PFSK-1 (cell line): ENCODE measurements around the gene SERINC2.

Experiments
- FOXP2 ChIP-seq: optimal IDR thresholded peaks from 2 replicates; pipeline ENCODE3; 2011; ENCODE audit warnings: borderline replicate concordance, control low read depth, inconsistent platforms; ENCODE audit not compliant: insufficient read depth; ENCODE audit errors: extremely low read length, extremely low read depth
- POLR2AphosphoS5 ChIP-seq: IDR thresholded peaks from 2 replicates; pipeline ENCODE4 v1.6.1; 2012; ENCODE audit warnings: low read depth, mild to moderate bottlenecking, control low read depth, low read length, moderate library complexity
- SIN3A ChIP-seq: IDR thresholded peaks from 2 replicates; pipeline ENCODE4 v1.6.1; 2012; ENCODE audit warnings: mild to moderate bottlenecking, low read length, moderate library complexity, borderline replicate concordance; ENCODE audit not compliant: insufficient read depth
- TAF1 ChIP-seq: IDR thresholded peaks from 2 replicates; pipeline ENCODE4 v1.6.1; 2012; ENCODE audit warnings: low read length, control low read depth, borderline replicate concordance; ENCODE audit not compliant: insufficient read depth
- TF ChIP-seq, protein P1 (sequence below), 2 experiments: IDR thresholded peaks; 2 replicates each; pipeline versions ENCODE4 v1.6.1 to v1.8.0; 2011 to 2012; ENCODE audit warnings: low read depth in 2 of 2, low read length in 2 of 2, control low read depth in 1 of 2, inconsistent platforms in 1 of 2, mild to moderate bottlenecking in 1 of 2, moderate library complexity in 1 of 2; ENCODE audit not compliant: insufficient read depth in 1 of 2

The SERINC2 gene

DNA sequence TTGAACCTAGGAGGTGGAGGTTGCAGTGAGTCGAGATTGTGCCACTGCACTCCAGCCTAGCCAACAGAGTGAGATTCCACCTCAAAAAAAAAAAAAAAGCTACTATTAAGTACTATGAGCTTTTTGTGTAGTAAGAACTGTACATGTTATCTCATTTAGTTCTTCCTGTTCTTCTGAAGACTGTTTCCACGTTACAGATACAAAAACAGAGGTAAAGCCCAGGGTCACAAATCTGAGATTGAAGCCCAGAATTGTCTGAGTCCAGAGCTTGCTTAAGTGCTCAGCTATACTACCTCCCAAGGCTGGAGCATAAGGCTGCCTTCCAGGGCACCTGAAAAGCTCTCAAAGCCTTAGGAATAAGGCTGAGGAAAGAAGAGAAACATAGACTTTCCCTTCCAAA is 43.0 kb upstream of the SERINC2 start:
- TF ChIP-seq SIN3A: no peak
- TF ChIP-seq, protein P1, sequence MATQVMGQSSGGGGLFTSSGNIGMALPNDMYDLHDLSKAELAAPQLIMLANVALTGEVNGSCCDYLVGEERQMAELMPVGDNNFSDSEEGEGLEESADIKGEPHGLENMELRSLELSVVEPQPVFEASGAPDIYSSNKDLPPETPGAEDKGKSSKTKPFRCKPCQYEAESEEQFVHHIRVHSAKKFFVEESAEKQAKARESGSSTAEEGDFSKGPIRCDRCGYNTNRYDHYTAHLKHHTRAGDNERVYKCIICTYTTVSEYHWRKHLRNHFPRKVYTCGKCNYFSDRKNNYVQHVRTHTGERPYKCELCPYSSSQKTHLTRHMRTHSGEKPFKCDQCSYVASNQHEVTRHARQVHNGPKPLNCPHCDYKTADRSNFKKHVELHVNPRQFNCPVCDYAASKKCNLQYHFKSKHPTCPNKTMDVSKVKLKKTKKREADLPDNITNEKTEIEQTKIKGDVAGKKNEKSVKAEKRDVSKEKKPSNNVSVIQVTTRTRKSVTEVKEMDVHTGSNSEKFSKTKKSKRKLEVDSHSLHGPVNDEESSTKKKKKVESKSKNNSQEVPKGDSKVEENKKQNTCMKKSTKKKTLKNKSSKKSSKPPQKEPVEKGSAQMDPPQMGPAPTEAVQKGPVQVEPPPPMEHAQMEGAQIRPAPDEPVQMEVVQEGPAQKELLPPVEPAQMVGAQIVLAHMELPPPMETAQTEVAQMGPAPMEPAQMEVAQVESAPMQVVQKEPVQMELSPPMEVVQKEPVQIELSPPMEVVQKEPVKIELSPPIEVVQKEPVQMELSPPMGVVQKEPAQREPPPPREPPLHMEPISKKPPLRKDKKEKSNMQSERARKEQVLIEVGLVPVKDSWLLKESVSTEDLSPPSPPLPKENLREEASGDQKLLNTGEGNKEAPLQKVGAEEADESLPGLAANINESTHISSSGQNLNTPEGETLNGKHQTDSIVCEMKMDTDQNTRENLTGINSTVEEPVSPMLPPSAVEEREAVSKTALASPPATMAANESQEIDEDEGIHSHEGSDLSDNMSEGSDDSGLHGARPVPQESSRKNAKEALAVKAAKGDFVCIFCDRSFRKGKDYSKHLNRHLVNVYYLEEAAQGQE (IDR thresholded peaks at IDR 0.05; ENCODE audit: insufficient read depth in 1 of 2, low read depth in 2 of 2, low read length in 2 of 2): no peak
- TF ChIP-seq TAF1: no peak
- no peak for TF ChIP-seq POLR2AphosphoS5
- no peak for TF ChIP-seq FOXP2

DNA sequence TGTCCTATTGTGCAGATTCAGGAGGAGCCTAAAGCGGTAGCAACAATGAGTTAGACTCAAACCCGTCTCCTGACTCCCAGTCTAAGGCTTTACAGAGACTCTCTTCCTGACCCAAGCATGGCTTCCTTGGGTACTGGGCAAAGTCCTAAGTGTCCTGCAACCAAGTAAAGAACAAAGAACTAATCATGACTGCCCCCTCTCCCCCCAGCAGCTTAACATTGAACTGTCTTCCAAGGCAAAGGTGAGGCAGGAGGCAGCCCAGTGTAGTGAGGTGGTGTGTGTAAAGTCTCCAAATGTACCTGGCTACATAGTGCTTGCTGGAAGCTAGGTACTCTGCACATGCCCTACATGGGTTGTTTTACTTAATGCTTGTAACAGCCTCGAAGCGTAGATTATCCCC is 42.4 kb upstream of the SERINC2 start:
- TF ChIP-seq FOXP2 (no peak), TAF1 (no peak), POLR2AphosphoS5 (no peak), SIN3A (no peak)
- TF ChIP-seq, protein P1 (IDR thresholded peaks at IDR 0.05; ENCODE audit: insufficient read depth in 1 of 2, low read depth in 2 of 2, low read length in 2 of 2): no peak

DNA sequence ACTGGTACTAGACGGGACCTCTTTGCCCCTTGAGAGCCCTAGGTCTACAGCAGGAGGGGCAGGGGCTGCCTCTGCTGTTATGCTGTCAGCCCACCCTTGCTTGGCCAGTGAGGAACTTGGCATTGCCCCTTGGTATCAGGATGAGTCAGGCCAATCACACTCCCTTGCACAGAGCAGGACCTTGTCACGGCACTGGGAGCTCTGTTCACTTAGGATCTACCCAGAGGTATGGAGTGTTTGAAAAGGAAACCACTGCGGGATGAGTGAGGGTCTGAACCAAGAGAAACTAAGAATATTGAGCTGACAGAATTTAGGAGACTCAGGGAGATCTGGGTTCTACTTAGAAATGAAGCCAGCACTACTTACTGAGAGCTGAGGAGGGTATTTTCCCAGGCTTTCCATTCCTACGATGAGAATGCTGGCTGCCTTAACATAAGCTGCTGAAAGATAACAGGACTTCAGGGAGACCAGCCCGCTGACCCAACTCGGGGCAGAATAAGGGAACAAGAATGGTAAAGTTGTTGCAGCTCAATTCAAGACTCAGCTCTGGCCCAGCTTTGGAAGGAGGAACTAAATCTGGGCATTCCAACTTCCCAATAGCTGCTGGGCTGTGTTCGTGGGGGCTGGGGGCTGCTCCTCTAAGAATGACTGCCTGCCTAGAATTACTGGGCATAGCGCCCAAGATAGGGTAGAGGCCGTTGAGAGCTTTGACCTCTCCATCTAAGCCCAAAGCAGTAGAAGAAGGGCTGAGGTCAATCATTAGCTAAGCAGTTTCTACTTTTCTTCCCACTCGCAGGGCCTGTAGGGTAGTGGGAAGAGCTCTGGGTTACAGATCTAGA is 41.7 kb upstream of the SERINC2 start:
- TF ChIP-seq, protein P1 (IDR thresholded peaks at IDR 0.05; ENCODE audit: insufficient read depth in 1 of 2, low read depth in 2 of 2, low read length in 2 of 2): no peak
- TF ChIP-seq SIN3A (no peak), POLR2AphosphoS5 (no peak), TAF1 (no peak), FOXP2 (no peak)

DNA sequence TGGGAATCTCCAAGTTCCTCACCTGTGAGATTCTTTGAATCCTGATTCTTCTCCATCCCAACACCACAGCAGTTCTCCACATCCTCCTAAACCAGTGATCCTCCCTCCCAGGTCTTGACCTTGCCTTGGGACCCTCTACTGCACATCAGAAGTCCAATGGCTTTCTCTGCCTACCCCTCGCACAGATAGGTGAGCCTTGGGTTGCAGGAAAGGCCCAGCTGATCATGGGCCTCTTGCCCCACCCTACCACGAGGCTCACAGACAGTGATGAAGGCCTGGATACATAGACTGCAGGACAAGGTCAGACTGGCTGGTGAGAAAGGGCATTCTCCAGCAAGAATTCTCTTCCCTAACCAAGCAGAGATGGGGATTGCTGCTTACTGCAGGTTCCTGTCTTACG is 41.0 kb upstream of the SERINC2 start:
- TF ChIP-seq SIN3A (no peak), FOXP2 (no peak), POLR2AphosphoS5 (no peak), TAF1 (no peak)
- TF ChIP-seq, protein P1 (IDR thresholded peaks at IDR 0.05; ENCODE audit: insufficient read depth in 1 of 2, low read depth in 2 of 2, low read length in 2 of 2): no peak
